Measurements from ENCODE around the gene PCK2. TPM values are rescaled to one million over a fixed set of nuclear protein-coding genes. Genes with fewer than 3 reads are reported as not detected.

The PCK2 gene
- total and polyA plus RNA-seq, 2 of the 13 experiments (the other 11 are each of a cell fraction or from before 2014, with no cell fraction given), result 129 to 272 TPM

GRCh38 chr14:24067133-24068082 lies 26.7 kb upstream of the PCK2 start (continued):
- TF ChIP-seq, protein P1, sequence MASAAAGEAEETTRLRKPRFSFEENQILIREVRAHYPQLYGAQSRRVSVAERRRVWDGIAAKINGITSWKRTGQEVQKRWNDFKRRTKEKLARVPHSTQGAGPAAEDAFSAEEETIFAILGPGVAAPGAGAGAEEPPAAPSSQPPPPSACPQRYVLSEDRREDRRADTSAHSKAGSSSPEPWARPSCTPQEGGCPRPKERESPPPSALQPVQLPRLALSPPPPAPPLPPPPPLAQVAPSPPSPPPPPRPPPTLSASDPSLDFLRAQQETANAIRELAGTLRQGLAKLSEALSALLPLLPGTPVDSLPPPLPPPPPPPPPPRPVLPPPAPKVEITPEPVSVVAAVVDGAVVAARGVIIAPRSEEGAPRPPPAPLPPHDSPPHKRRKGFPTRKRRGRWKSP (CRISPR knock-in tag; IDR thresholded peaks at IDR 0.05), result peak; percentile 29; the same call in 1 of the 2 replicates
- TF ChIP-seq TBX2 (CRISPR knock-in tag; IDR thresholded peaks at IDR 0.05; ENCODE audit: borderline replicate concordance) (peak; percentile 37; the same call in 1 of the 2 replicates), ZZZ3 (CRISPR knock-in tag; IDR thresholded peaks at IDR 0.05; ENCODE audit: borderline replicate concordance) (no peak), ZNF263 (CRISPR knock-in tag; IDR thresholded peaks at IDR 0.05) (no peak), MAFG (CRISPR knock-in tag; IDR thresholded peaks at IDR 0.05) (no peak), ZNF331 (CRISPR knock-in tag; IDR thresholded peaks at IDR 0.05) (peak; percentile 16; the same call in 1 of the 2 replicates), SAP130 (CRISPR knock-in tag; IDR thresholded peaks at IDR 0.05; ENCODE audit: low read depth) (peak; percentile 67), CENPT (CRISPR knock-in tag; IDR thresholded peaks at IDR 0.05; ENCODE audit: low read depth) (no peak), PITX1 (CRISPR knock-in tag; IDR thresholded peaks at IDR 0.05) (peak; percentile 81), BHLHE40 (IDR thresholded peaks at IDR 0.05; ENCODE audit: low read length) (no peak), ZNF782 (CRISPR knock-in tag; IDR thresholded peaks at IDR 0.05; ENCODE audit: borderline replicate concordance) (peak; percentile 12; the same call in 1 of the 2 replicates), ZNF546 (CRISPR knock-in tag; conservative IDR thresholded peaks at IDR 0.05) (0 out of 2 replicates have a peak, but pooled peaks have one; percentile 62), ZNF3 (CRISPR knock-in tag; IDR thresholded peaks at IDR 0.05) (no peak), THAP8 (CRISPR knock-in tag; IDR thresholded peaks at IDR 0.05; ENCODE audit: borderline replicate concordance) (no peak), TP53 (CRISPR knock-in tag; conservative IDR thresholded peaks at IDR 0.05) (no peak)
- TF ChIP-seq, protein P2, sequence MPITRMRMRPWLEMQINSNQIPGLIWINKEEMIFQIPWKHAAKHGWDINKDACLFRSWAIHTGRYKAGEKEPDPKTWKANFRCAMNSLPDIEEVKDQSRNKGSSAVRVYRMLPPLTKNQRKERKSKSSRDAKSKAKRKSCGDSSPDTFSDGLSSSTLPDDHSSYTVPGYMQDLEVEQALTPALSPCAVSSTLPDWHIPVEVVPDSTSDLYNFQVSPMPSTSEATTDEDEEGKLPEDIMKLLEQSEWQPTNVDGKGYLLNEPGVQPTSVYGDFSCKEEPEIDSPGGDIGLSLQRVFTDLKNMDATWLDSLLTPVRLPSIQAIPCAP (CRISPR knock-in tag; IDR thresholded peaks at IDR 0.05; ENCODE audit: low read depth), result no peak
- TF ChIP-seq, protein P3, sequence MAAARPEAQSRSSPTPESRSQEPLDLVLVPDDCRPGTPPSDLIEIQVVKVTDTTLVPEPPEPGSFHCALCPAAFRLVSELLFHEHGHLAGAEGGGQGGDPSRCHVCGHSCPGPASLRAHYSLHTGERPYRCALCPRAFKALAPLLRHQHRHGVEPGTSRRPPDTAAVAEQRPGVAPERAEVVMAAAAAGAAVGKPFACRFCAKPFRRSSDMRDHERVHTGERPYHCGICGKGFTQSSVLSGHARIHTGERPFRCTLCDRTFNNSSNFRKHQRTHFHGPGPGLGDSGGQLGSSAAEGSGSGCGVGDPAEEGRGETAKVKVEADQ (CRISPR knock-in tag; IDR thresholded peaks at IDR 0.05; ENCODE audit: borderline replicate concordance), result peak; percentile 70; the same call in 1 of the 2 replicates
- TF ChIP-seq, protein P4, sequence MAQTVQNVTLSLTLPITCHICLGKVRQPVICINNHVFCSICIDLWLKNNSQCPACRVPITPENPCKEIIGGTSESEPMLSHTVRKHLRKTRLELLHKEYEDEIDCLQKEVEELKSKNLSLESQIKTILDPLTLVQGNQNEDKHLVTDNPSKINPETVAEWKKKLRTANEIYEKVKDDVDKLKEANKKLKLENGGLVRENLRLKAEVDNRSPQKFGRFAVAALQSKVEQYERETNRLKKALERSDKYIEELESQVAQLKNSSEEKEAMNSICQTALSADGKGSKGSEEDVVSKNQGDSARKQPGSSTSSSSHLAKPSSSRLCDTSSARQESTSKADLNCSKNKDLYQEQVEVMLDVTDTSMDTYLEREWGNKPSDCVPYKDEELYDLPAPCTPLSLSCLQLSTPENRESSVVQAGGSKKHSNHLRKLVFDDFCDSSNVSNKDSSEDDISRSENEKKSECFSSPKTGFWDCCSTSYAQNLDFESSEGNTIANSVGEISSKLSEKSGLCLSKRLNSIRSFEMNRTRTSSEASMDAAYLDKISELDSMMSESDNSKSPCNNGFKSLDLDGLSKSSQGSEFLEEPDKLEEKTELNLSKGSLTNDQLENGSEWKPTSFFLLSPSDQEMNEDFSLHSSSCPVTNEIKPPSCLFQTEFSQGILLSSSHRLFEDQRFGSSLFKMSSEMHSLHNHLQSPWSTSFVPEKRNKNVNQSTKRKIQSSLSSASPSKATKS (CRISPR knock-in tag; IDR thresholded peaks at IDR 0.05), result no peak
- TF ChIP-seq, protein P5, sequence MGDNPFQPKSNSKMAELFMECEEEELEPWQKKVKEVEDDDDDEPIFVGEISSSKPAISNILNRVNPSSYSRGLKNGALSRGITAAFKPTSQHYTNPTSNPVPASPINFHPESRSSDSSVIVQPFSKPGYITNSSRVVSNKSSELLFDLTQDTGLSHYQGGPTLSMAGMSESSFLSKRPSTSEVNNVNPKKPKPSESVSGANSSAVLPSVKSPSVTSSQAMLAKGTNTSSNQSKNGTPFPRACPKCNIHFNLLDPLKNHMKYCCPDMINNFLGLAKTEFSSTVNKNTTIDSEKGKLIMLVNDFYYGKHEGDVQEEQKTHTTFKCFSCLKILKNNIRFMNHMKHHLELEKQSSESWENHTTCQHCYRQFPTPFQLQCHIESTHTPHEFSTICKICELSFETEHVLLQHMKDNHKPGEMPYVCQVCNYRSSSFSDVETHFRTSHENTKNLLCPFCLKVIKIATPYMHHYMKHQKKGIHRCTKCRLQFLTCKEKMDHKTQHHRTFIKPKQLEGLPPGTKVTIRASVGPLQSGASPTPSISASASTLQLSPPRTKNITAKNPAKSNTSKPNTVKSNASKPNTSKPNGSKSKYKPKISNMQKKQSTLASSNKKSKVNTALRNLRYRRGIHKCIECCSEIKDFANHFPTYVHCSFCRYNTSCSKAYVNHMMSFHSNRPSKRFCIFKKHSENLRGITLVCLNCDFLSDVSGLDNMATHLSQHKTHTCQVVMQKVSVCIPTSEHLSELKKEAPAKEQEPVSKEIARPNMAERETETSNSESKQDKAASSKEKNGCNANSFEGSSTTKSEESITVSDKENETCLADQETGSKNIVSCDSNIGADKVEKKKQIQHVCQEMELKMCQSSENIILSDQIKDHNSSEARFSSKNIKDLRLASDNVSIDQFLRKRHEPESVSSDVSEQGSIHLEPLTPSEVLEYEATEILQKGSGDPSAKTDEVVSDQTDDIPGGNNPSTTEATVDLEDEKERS (CRISPR knock-in tag; IDR thresholded peaks at IDR 0.05), result peak; percentile 62; the same call in 1 of the 2 replicates
